ACHN (cell line): ENCODE results near the gene KCND2.
A peak's percentile ranks its signal among the peaks of the same experiment; 100 is the strongest.
"Not testable (repeated sequence)": the region's sequence is repeated elsewhere in the genome, so short reads cannot be mapped to it uniquely, and the experiment has no call there.

Experiments
- DNase-seq: peaks from one replicate; pipeline ENCODE4 v3.0.0-alpha.2; 2015
- in situ Hi-C: cut with HindIII; loops from 2 replicates; pipeline ENCODE4 v1.10.0; 2017; ENCODE audit warnings: low sequenced_read_pairs, low pct_ligation_motif_present, low pct_unique_long_range_greater_than_20kb

The KCND2 gene

GRCh38 chr7:120743128-120743527 is 470.2 kb downstream of the KCND2 start:
- peak; percentile 19 for DNase-seq
- in situ Hi-C loops, result no loop called here

- DNase-seq, result no peak
- in situ Hi-C loops, result no loop called here
Measured at GRCh38 chr7:120760050-120760449, 487.1 kb downstream of the KCND2 start.

GRCh38 chr7:120760851-120761250 is 487.9 kb downstream of the KCND2 start:
- DNase-seq, result no peak
- in situ Hi-C loops, result no loop called here

GRCh38 chr7:120770206-120770605 is 497.2 kb downstream of the KCND2 start:
- in situ Hi-C loops, result no loop called here
- no peak for DNase-seq

- in situ Hi-C loops, result no loop called here
- DNase-seq, result no peak
Measured at GRCh38 chr7:120774481-120774880, 501.5 kb downstream of the KCND2 start.

GRCh38 chr7:120775755-120776154 is 502.8 kb downstream of the KCND2 start:
- no peak for DNase-seq
- in situ Hi-C loops, result no loop called here

GRCh38 chr7:120779078-120779477 is 506.1 kb downstream of the KCND2 start:
- in situ Hi-C loops, DNase-seq: not testable (repeated sequence)

GRCh38 chr7:120780451-120780850 is 507.5 kb downstream of the KCND2 start:
- DNase-seq, in situ Hi-C loops: not testable (repeated sequence)

- in situ Hi-C loops, result no loop called here
- DNase-seq, result no peak
Measured at GRCh38 chr7:120780938-120781337, 508.0 kb downstream of the KCND2 start.

- in situ Hi-C loops, DNase-seq: not testable (repeated sequence)
Measured at GRCh38 chr7:120781924-120782323, 508.9 kb downstream of the KCND2 start.

- no peak for DNase-seq
- in situ Hi-C loops, result no loop called here
Measured at GRCh38 chr7:120783273-120783672, 510.3 kb downstream of the KCND2 start.

- no peak for DNase-seq
- in situ Hi-C loops, result no loop called here
Measured at GRCh38 chr7:120783721-120784120, 510.7 kb downstream of the KCND2 start.

- in situ Hi-C loops, result no loop called here
- no peak for DNase-seq
Measured at GRCh38 chr7:120785095-120785494, 512.1 kb downstream of the KCND2 start.

GRCh38 chr7:120792091-120792860 is 519.3 kb downstream of the KCND2 start:
- in situ Hi-C loops, result no loop called here
- peak; percentile 90 for DNase-seq

- DNase-seq, result no peak
- in situ Hi-C loops, result no loop called here
Measured at GRCh38 chr7:120792861-120793130, 519.8 kb downstream of the KCND2 start.

- in situ Hi-C loops, result no loop called here
- DNase-seq, result no peak
Measured at GRCh38 chr7:120793213-120793936, 520.4 kb downstream of the KCND2 start.

- in situ Hi-C loops, result no loop called here
- no peak for DNase-seq
Measured at GRCh38 chr7:120794106-120794729, 521.2 kb downstream of the KCND2 start.

GRCh38 chr7:120797026-120797645 is 524.2 kb downstream of the KCND2 start:
- in situ Hi-C loops, result no loop called here
- no peak for DNase-seq

GRCh38 chr7:120799147-120799546 is 526.2 kb downstream of the KCND2 start:
- in situ Hi-C loops, result no loop called here
- no peak for DNase-seq
